GM12878 (cell line): ENCODE measurements around the gene ARID1A. TPM values are rescaled to one million over a fixed set of nuclear protein-coding genes. Genes with fewer than 3 reads are reported as not detected.

Source experiments
- ATAC-seq: fragments of 200-7000 bp; cut with Tn5 transposase; 3 replicates; pipeline ENCODE4 v1.9.1; 2020; ENCODE audit warnings: mild to moderate bottlenecking, moderate library complexity
- BruUV-seq: library from RNA; stranded (reverse); fragments of 400-500 nt; replicated peaks from 2 replicates; lab custom pipeline; 2021; lab: Mats Ljungman, UMichigan
- CTCF ChIA-PET: fragments of 300-600 bp; sonication (Branson Sonifier 250); formaldehyde crosslinking; extraction: SDS; loops from one replicate; lab custom pipeline; 2021; ENCODE audit warnings: inconsistent platforms; lab: Yijun Ruan, JAX
- POLR2A ChIA-PET: fragments of 350-600 bp; formaldehyde crosslinking; extraction: SDS; loops from one replicate; lab custom pipeline; 2021; ENCODE audit warnings: inconsistent platforms; lab: Charles Lee
- RAD21 ChIA-PET: fragments of 300-600 bp; sonication (Branson Sonifier 250); formaldehyde crosslinking; loops from one replicate; lab custom pipeline; 2023; ENCODE audit warnings: antibody characterized with exemption; ENCODE audit not compliant: unreplicated experiment; lab: Charles Lee
- SMC1A ChIA-PET: fragments of 300-600 bp; sonication (Branson Sonifier 250); formaldehyde crosslinking; loops from one replicate; lab custom pipeline; 2023; ENCODE audit not compliant: unreplicated experiment, uncharacterized antibody; lab: Charles Lee
- DNase-seq: peaks from one replicate; pipeline ENCODE4 v3.0.0-alpha.2; 2011; ENCODE audit warnings: low read depth, low spot score
- FAIRE-seq: peaks from 3 replicates; lab custom pipeline; 2011; peaks lifted over from hg19 to GRCh38; lab: Jason Lieb, UNC
- H2AFZ ChIP-seq: 2 replicates; pipeline ENCODE4 v1.6.0; 2011; ENCODE audit warnings: low read depth, low read length, control low read depth; ENCODE audit not compliant: control insufficient read depth
- H3K27ac ChIP-seq: 2 replicates; pipeline ENCODE4 v1.5.1; 2011; ENCODE audit warnings: control low read depth; ENCODE audit not compliant: control insufficient read depth, insufficient read depth
- H3K27me3 ChIP-seq, 2 experiments: replicated peaks in 1 of 2; 2 replicates each; pipeline versions ENCODE4 v1.6.0 to v1.6.1; 2011; ENCODE audit warnings: low read length in 1 of 2; ENCODE audit not compliant: control insufficient read depth in 2 of 2, insufficient read depth in 2 of 2
- H3K36me3 ChIP-seq, 2 experiments: 2 replicates each; pipeline ENCODE4 v1.5.1; 2011; ENCODE audit warnings: low read length in 1 of 2; ENCODE audit not compliant: control insufficient read depth in 2 of 2, insufficient read depth in 2 of 2
- H3K4me1 ChIP-seq: 2 replicates; pipeline ENCODE4 v1.6.1; 2011; ENCODE audit warnings: mild to moderate bottlenecking, low read length, moderate library complexity, mixed read lengths; ENCODE audit not compliant: control insufficient read depth, insufficient read depth
- H3K4me2 ChIP-seq: 2 replicates; pipeline ENCODE4 v1.6.0; 2011; ENCODE audit warnings: control low read depth; ENCODE audit not compliant: control insufficient read depth, insufficient read depth
- H3K4me3 ChIP-seq: fragments of 200-600 bp; sonication (generic); 2 replicates; pipeline ENCODE4 v1.5.1; 2016
- H3K79me2 ChIP-seq: 2 replicates; pipeline ENCODE4 v1.6.0; 2011; ENCODE audit warnings: low read length; ENCODE audit not compliant: control insufficient read depth, insufficient read depth
- H3K9ac ChIP-seq: 2 replicates; pipeline ENCODE4 v1.8.0; 2011; ENCODE audit warnings: low read length, control low read depth, mixed read lengths; ENCODE audit not compliant: control insufficient read depth, insufficient read depth
- H3K9me3 ChIP-seq: replicated peaks from 3 replicates; pipeline ENCODE4 v1.5.1; 2011; ENCODE audit warnings: mild to moderate bottlenecking, low read length; ENCODE audit not compliant: control insufficient read depth, insufficient read depth
- H4K20me1 ChIP-seq: 2 replicates; pipeline ENCODE4 v1.6.0; 2011; ENCODE audit not compliant: control insufficient read depth, insufficient read depth
- CBX3 ChIP-seq: fragments of 200-600 bp; sonication (generic); IDR thresholded peaks from 2 replicates; pipeline ENCODE4 v1.6.1; 2016; ENCODE audit warnings: low read depth, borderline replicate concordance
- GABPA ChIP-seq: IDR thresholded peaks from 2 replicates; pipeline ENCODE4 v1.6.1; 2014; ENCODE audit warnings: antibody characterized with exemption, low read depth, mild to moderate bottlenecking, inconsistent platforms
- HDAC6 ChIP-seq: fragments of 200-600 bp; sonication (generic); IDR thresholded peaks from one replicate; pipeline ENCODE4 v1.8.0; 2017; ENCODE audit warnings: antibody characterized with exemption; ENCODE audit not compliant: unreplicated experiment
- SIN3A ChIP-seq: IDR thresholded peaks from 2 replicates; pipeline ENCODE4 v1.6.1; 2012; ENCODE audit warnings: low read depth, low read length, improper control_type of control experiment
- SREBF1 ChIP-seq: IDR thresholded peaks from 2 replicates; pipeline ENCODE4 v1.6.1; 2012; ENCODE audit warnings: mild to moderate bottlenecking, low read length
- WGBS: methylation state at CpG from one replicate; pipeline ENCODE4 v1.1.6; 2016; ENCODE audit warnings: low lambda C conversion rate; ENCODE audit not compliant: insufficient replicate concordance, insufficient coverage; ENCODE audit errors: missing lambda C conversion rate; 5-methylcytosine and 5-hydroxymethylcytosine counted together
- in situ Hi-C: fragments of 300-500 bp; cut with MboI; formaldehyde crosslinking; loops from 9 replicates; pipeline ENCODE4 v1.14.3; 2018; ENCODE audit warnings: mixed read lengths
- intact Hi-C: fragments of 100-400 bp; cut with micrococcal nuclease; formaldehyde crosslinking; loops from one replicate; pipeline ENCODE4 v1.14.2; 2022; ENCODE audit not compliant: unreplicated experiment
- polyA plus RNA-seq, 11 experiments: library from polyadenylated mRNA; depleted of rRNA in 4 of 11; unstranded in 6 of 11; stranded (reverse) in 5 of 11; fragments of >200 nt; fragmentation: Nextera tagmentation in 4 of 11; fragmentation: Illumina TruSeq in 1 of 11; extraction: Ambion mirVana in 4 of 11; extraction: Trizol in 1 of 11; gene quantifications; 1 replicate in 1 of 11; 2 replicates in 10 of 11; pipeline versions ENCODE4 v1.2.1 to v1.2.3, GENCODE V29; 2011 to 2016; ENCODE audit warnings: inconsistent platforms in 2 of 11, missing spikeins in 2 of 11, low read depth in 1 of 11
- total RNA-seq, 4 experiments: library from RNA; depleted of rRNA in 3 of 4; stranded (reverse); fragments of >200 nt in 3 of 4; fragmentation: Illumina TruSeq in 1 of 4; extraction: Trizol in 1 of 4; gene quantifications; 2 replicates each; pipeline versions ENCODE4 v1.2.1 to v1.2.3, GENCODE V29; 2013 to 2021
- TF ChIP-seq, protein P1 (sequence below): IDR thresholded peaks from 2 replicates; pipeline ENCODE4 v1.6.1; 2012; ENCODE audit warnings: improper control_type of control experiment, low read depth, low read length; ENCODE audit not compliant: insufficient replicate concordance

ARID1A gene
- total and polyA plus RNA-seq, 10 of the 15 experiments (the other 5 are each of a cell fraction or from before 2014, with no cell fraction given), result 10.0 to 98.0 (median 23.5) TPM

DNA sequence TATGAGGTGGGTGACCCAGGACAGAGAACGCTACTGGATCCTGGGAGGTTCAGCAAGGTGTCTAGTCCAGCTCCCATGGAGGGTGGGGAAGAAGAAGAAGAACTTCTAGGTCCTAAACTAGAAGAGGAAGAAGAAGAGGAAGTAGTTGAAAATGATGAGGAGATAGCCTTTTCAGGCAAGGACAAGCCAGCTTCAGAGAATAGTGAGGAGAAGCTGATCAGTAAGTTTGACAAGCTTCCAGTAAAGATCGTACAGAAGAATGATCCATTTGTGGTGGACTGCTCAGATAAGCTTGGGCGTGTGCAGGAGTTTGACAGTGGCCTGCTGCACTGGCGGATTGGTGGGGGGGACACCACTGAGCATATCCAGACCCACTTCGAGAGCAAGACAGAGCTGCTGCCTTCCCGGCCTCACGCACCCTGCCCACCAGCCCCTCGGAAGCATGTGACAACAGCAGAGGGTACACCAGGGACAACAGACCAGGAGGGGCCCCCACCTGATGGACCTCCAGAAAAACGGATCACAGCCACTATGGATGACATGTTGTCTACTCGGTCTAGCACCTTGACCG is 83.4 kb downstream of the ARID1A start:
- no peaks in the 10 kb centered on the region for H3K9me3 ChIP-seq
- peaks cover under 1% of the 10 kb centered on the region; the same call in 1 of the 2 replicates for H3K4me1 ChIP-seq
- no peak overlapping the region for H3K4me2 ChIP-seq
- no peak overlapping the region for H3K9ac ChIP-seq
- RAD21 ChIA-PET, result no interaction called here
- SMC1A ChIA-PET, result interaction anchor here (0.8 to 2.1 kb wide), 4 partner anchors 11 to 181 kb away, joined by 4 to 5 read pairs (median 5); no protein-coding TSS in a partner anchor
- in situ Hi-C loops (loop anchor here (5.0 kb wide), 1 partner anchor 48 kb away; the partner anchor contains the start of gene ZDHHC18), intact Hi-C loops (no loop called here)
- FAIRE-seq (no peak), ATAC-seq (no peak), DNase-seq (no peak)
- no peak overlapping the region for H3K4me3 ChIP-seq
- H3K79me2 ChIP-seq, result no peaks in the 10 kb centered on the region; the same call in 1 of the 2 replicates
- H3K27me3 ChIP-seq, result no peaks in the 10 kb centered on the region
- H3K27ac ChIP-seq, result no peak overlapping the region
- H3K36me3 ChIP-seq, result peaks cover 33 to 40% of the 10 kb centered on the region in 2 experiments
- BruUV-seq, result no TSS peak
- no peaks in the 10 kb centered on the region for H4K20me1 ChIP-seq
- no peak for TF ChIP-seq SIN3A
- TF ChIP-seq, protein P1, sequence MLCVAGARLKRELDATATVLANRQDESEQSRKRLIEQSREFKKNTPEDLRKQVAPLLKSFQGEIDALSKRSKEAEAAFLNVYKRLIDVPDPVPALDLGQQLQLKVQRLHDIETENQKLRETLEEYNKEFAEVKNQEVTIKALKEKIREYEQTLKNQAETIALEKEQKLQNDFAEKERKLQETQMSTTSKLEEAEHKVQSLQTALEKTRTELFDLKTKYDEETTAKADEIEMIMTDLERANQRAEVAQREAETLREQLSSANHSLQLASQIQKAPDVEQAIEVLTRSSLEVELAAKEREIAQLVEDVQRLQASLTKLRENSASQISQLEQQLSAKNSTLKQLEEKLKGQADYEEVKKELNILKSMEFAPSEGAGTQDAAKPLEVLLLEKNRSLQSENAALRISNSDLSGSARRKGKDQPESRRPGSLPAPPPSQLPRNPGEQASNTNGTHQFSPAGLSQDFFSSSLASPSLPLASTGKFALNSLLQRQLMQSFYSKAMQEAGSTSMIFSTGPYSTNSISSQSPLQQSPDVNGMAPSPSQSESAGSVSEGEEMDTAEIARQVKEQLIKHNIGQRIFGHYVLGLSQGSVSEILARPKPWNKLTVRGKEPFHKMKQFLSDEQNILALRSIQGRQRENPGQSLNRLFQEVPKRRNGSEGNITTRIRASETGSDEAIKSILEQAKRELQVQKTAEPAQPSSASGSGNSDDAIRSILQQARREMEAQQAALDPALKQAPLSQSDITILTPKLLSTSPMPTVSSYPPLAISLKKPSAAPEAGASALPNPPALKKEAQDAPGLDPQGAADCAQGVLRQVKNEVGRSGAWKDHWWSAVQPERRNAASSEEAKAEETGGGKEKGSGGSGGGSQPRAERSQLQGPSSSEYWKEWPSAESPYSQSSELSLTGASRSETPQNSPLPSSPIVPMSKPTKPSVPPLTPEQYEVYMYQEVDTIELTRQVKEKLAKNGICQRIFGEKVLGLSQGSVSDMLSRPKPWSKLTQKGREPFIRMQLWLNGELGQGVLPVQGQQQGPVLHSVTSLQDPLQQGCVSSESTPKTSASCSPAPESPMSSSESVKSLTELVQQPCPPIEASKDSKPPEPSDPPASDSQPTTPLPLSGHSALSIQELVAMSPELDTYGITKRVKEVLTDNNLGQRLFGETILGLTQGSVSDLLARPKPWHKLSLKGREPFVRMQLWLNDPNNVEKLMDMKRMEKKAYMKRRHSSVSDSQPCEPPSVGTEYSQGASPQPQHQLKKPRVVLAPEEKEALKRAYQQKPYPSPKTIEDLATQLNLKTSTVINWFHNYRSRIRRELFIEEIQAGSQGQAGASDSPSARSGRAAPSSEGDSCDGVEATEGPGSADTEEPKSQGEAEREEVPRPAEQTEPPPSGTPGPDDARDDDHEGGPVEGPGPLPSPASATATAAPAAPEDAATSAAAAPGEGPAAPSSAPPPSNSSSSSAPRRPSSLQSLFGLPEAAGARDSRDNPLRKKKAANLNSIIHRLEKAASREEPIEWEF, result no peak
- no peak for TF ChIP-seq CBX3
- TF ChIP-seq GABPA, result no peak
- TF ChIP-seq HDAC6, result no peak
- no peak for TF ChIP-seq SREBF1
- CTCF ChIA-PET, result interaction anchor here (0.8 to 1.9 kb wide), 5 partner anchors 10 to 178 kb away, joined by 3 to 9 read pairs (median 5); no protein-coding TSS in a partner anchor
- POLR2A ChIA-PET, result interaction anchor here (0.6 to 1.2 kb wide), 4 partner anchors 70 to 96 kb away, joined by 3 read pairs; no protein-coding TSS in a partner anchor
- 96% methylated on average over 11 of the region's 11 CpGs for WGBS
- H2AFZ ChIP-seq, result no peak overlapping the region
